Keratinocyte (primary cell): ENCODE data around the gene ITGA11. TPM values are rescaled to one million over a fixed set of nuclear protein-coding genes. Genes with fewer than 3 reads are reported as not detected.

ENCODE experiments used
- DNase-seq: peaks from one replicate; pipeline ENCODE4 v3.0.0-alpha.2; 2011; ENCODE audit warnings: low read depth, missing footprints, low spot score
- FAIRE-seq: peaks from 2 replicates; lab custom pipeline; 2011; peaks lifted over from hg19 to GRCh38; lab: Jason Lieb, UNC
- H2AFZ ChIP-seq: 2 replicates; pipeline ENCODE4 v1.6.0; 2012; ENCODE audit warnings: low read length, control low read depth, inconsistent platforms; ENCODE audit not compliant: control insufficient read depth
- H3K27ac ChIP-seq: 2 replicates; pipeline ENCODE4 v1.5.1; 2011; ENCODE audit warnings: low read length; ENCODE audit not compliant: control insufficient read depth, insufficient read depth
- H3K27me3 ChIP-seq: 3 replicates; pipeline ENCODE4 v1.6.0; 2011; ENCODE audit warnings: low read length; ENCODE audit not compliant: control insufficient read depth, insufficient read depth; ENCODE audit errors: extremely low read depth
- H3K36me3 ChIP-seq, 2 experiments: 2 replicates in 1 of 2; 3 replicates in 1 of 2; pipeline ENCODE4 v1.5.1; 2011; ENCODE audit warnings: low read length in 2 of 2, mild to moderate bottlenecking in 1 of 2; ENCODE audit not compliant: control insufficient read depth in 2 of 2, insufficient read depth in 2 of 2; ENCODE audit errors: extremely low read depth in 1 of 2
- H3K4me1 ChIP-seq: 3 replicates; pipeline ENCODE4 v1.5.1; 2011; ENCODE audit warnings: low read length; ENCODE audit not compliant: control insufficient read depth, insufficient read depth; ENCODE audit errors: extremely low read depth
- H3K4me2 ChIP-seq: 3 replicates; pipeline ENCODE4 v1.6.0; 2011; ENCODE audit warnings: low read depth, low read length; ENCODE audit not compliant: control insufficient read depth, insufficient read depth; ENCODE audit errors: extremely low read depth
- H3K4me3 ChIP-seq, 3 experiments: fragments of 200-600 bp in 1 of 3; sonication (generic) in 1 of 3; 2 replicates in 2 of 3; 3 replicates in 1 of 3; pipeline ENCODE4 v1.5.1; 2011 to 2016; ENCODE audit warnings: low read length in 3 of 3, mild to moderate bottlenecking in 3 of 3, control low read depth in 2 of 3, inconsistent platforms in 1 of 3, low read depth in 1 of 3, mixed read lengths in 1 of 3, mixed run types in 1 of 3, moderate library complexity in 1 of 3; ENCODE audit not compliant: control insufficient read depth in 2 of 3, insufficient read depth in 2 of 3; ENCODE audit errors: extremely low read depth in 1 of 3
- H3K79me2 ChIP-seq: 2 replicates; pipeline ENCODE4 v1.6.0; 2012; ENCODE audit warnings: low read length; ENCODE audit not compliant: control insufficient read depth, insufficient read depth
- H3K9ac ChIP-seq: 3 replicates; pipeline ENCODE4 v1.6.0; 2011; ENCODE audit warnings: low read length; ENCODE audit not compliant: control insufficient read depth, insufficient read depth; ENCODE audit errors: extremely low read depth
- H3K9me1 ChIP-seq: 3 replicates; pipeline ENCODE4 v1.6.0; 2011; ENCODE audit warnings: low read length; ENCODE audit not compliant: control insufficient read depth, insufficient read depth; ENCODE audit errors: extremely low read depth
- H3K9me3 ChIP-seq: 2 replicates; pipeline ENCODE4 v1.5.1; 2012; ENCODE audit warnings: low read depth, low read length; ENCODE audit not compliant: control insufficient read depth
- H4K20me1 ChIP-seq: 3 replicates; pipeline ENCODE4 v1.6.0; 2011; ENCODE audit warnings: low read length; ENCODE audit not compliant: control insufficient read depth, insufficient read depth; ENCODE audit errors: extremely low read depth
- EZH2 ChIP-seq: IDR thresholded peaks from one replicate; pipeline ENCODE4 v1.6.1; 2012; ENCODE audit warnings: inconsistent platforms, mild to moderate bottlenecking, low read length, moderate library complexity
- dilution Hi-C: fragments of 300-500 bp; cut with MboI; formaldehyde crosslinking; loops from one replicate; pipeline ENCODE4 v1.7.0; 2020; ENCODE audit warnings: low sequenced_read_pairs; ENCODE audit not compliant: extremely low pct_ligation_motif_present
- polyA plus RNA-seq, 5 experiments: library from polyadenylated mRNA; depleted of rRNA in 3 of 5; stranded (reverse) in 3 of 5; stranded (forward) in 1 of 5; unstranded in 1 of 5; fragments of >200 nt; gene quantifications; 1 replicate in 1 of 5; 2 replicates in 3 of 5; 3 replicates in 1 of 5; pipeline versions ENCODE4 v1.2.1 to v1.2.3, GENCODE V29; 2011 to 2012; ENCODE audit warnings: missing spikeins in 2 of 5, low read depth in 1 of 5, low replicate concordance in 1 of 5
- TF ChIP-seq, protein P1 (sequence below), 3 experiments: IDR thresholded peaks in 1 of 3; conservative IDR thresholded peaks in 1 of 3; optimal IDR thresholded peaks in 1 of 3; 2 replicates in 2 of 3; 3 replicates in 1 of 3; pipeline versions ENCODE3 to v1.5.1; 2011; ENCODE audit warnings: low read length in 3 of 3, mild to moderate bottlenecking in 3 of 3, moderate library complexity in 2 of 3, control low read depth in 1 of 3, inconsistent platforms in 1 of 3; ENCODE audit not compliant: insufficient read depth in 2 of 3; ENCODE audit errors: extremely low read depth in 1 of 3

Gene ITGA11
- polyA plus RNA-seq, 1 donor (not counting 4 experiments of a cell fraction or from before 2014, with no cell fraction given): not detected

DNA sequence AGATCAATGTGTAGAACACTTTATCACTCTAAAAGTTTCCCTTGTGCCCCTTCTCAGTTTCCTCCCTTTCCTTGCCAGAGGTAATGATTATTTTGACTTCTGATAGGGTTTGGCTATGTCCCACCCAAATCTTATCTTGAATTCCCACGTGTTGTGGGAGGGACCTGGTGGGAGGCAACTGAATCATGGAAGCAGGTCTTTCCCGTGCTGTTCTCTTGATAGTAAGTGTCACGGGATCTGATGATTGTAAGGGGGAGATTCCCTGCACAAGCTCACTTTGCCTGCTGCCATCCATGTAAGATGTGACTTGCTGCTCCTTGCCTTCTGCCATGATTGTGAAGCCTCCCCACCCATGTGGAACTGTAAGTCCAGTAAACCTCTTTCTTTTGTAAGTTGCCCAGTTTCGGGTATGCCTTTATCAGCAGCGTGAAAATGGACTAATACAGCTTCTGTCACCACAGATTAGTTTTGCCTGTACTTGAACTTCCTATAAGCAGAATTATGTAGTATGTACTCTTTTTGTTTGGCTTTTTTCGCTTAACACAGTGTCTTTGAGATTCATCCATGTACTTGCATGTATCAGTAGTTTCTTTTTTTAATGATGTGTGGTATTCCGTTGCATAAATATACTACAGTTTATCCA, 147.2 kb downstream of the ITGA11 start:
- no peak overlapping the region for H2AFZ ChIP-seq
- H3K9me1 ChIP-seq: no peaks in the 10 kb centered on the region
- peaks cover 5 to 12% of the 10 kb centered on the region in 2 experiments for H3K36me3 ChIP-seq
- no peaks in the 10 kb centered on the region for H3K27me3 ChIP-seq
- FAIRE-seq: no peak
- H3K4me1 ChIP-seq: peaks cover 45% of the 10 kb centered on the region
- peaks cover 99% of the 10 kb centered on the region for H3K79me2 ChIP-seq
- H3K4me2 ChIP-seq: no peak overlapping the region
- no peak overlapping the region for H3K4me3 ChIP-seq
- no peak for DNase-seq
- H3K9me3 ChIP-seq: no peaks in the 10 kb centered on the region
- H3K9ac ChIP-seq: no peak overlapping the region
- dilution Hi-C loops: no loop called here
- H4K20me1 ChIP-seq: peaks cover 26% of the 10 kb centered on the region
- H3K27ac ChIP-seq: no peak overlapping the region
- TF ChIP-seq, protein P1, sequence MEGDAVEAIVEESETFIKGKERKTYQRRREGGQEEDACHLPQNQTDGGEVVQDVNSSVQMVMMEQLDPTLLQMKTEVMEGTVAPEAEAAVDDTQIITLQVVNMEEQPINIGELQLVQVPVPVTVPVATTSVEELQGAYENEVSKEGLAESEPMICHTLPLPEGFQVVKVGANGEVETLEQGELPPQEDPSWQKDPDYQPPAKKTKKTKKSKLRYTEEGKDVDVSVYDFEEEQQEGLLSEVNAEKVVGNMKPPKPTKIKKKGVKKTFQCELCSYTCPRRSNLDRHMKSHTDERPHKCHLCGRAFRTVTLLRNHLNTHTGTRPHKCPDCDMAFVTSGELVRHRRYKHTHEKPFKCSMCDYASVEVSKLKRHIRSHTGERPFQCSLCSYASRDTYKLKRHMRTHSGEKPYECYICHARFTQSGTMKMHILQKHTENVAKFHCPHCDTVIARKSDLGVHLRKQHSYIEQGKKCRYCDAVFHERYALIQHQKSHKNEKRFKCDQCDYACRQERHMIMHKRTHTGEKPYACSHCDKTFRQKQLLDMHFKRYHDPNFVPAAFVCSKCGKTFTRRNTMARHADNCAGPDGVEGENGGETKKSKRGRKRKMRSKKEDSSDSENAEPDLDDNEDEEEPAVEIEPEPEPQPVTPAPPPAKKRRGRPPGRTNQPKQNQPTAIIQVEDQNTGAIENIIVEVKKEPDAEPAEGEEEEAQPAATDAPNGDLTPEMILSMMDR (optimal IDR thresholded peaks at IDR 0.05 in 1 of 3, IDR thresholded peaks at IDR 0.05 in 1 of 3, conservative IDR thresholded peaks at IDR 0.05 in 1 of 3; ENCODE audit: extremely low read depth in 1 of 3, insufficient read depth in 2 of 3, low read length in 3 of 3): no peak
- TF ChIP-seq EZH2: no peak

DNA sequence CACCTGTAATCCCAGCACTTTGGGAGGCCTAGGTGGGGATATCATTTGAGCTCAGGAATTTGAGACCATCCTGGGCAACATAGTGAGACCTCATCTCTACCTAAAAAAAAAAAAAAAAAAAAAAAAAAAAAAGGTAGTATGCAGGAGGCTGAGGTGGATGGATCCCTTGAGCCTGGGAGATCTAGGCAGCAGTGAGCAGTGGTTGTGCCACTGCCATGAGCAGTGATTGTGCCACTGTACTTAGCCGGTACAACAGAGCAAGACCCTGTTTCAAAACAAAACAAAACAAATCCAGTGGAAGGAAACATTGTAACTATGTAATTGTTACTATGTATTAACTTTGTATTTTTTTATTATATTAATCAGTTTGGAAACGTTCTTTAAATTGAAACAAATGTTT, 148.6 kb downstream of the ITGA11 start:
- H4K20me1 ChIP-seq: peaks cover 20% of the 10 kb centered on the region
- no peaks in the 10 kb centered on the region for H3K27me3 ChIP-seq
- H3K79me2 ChIP-seq: peaks cover 99% of the 10 kb centered on the region
- DNase-seq (no peak), FAIRE-seq (no peak)
- H3K27ac ChIP-seq: no peak overlapping the region
- H3K9me1 ChIP-seq: no peaks in the 10 kb centered on the region
- no peak overlapping the region for H3K9ac ChIP-seq
- H3K4me2 ChIP-seq: no peak overlapping the region
- H3K36me3 ChIP-seq: peaks cover 3 to 12% of the 10 kb centered on the region in 2 experiments
- H3K4me3 ChIP-seq: no peak overlapping the region
- no peak for TF ChIP-seq EZH2
- TF ChIP-seq, protein P1 (optimal IDR thresholded peaks at IDR 0.05 in 1 of 3, IDR thresholded peaks at IDR 0.05 in 1 of 3, conservative IDR thresholded peaks at IDR 0.05 in 1 of 3; ENCODE audit: extremely low read depth in 1 of 3, insufficient read depth in 2 of 3, low read length in 3 of 3): no peak
- H2AFZ ChIP-seq: no peak overlapping the region
- H3K9me3 ChIP-seq: no peaks in the 10 kb centered on the region
- dilution Hi-C loops: no loop called here
- H3K4me1 ChIP-seq: peaks cover 38% of the 10 kb centered on the region
